Activated naive CD4-positive, alpha-beta T cell treated with anti-CD3 and anti-CD28 coated beads for 36 hours (primary cell): ENCODE measurements around the gene GSTM2. TPM values are rescaled to one million over a fixed set of nuclear protein-coding genes. Genes with fewer than 3 reads are reported as not detected.
"Not testable (repeated sequence)": the region's sequence is repeated elsewhere in the genome, so short reads cannot be mapped to it uniquely, and the experiment has no call there.

Experiments
- CTCF ChIA-PET: fragments of 350-600 bp; sonication (Branson Sonifier 250); formaldehyde crosslinking; loops from one replicate; lab custom pipeline; 2021; ENCODE audit warnings: antibody characterized with exemption; lab: Charles Lee
- DNase-seq: peaks from one replicate; pipeline ENCODE4 v3.0.0-alpha.2; 2020
- H3K27ac Mint-ChIP-seq: one replicate; pipeline ENCODE4 v1.8.0; 2021; ENCODE audit warnings: mild to moderate bottlenecking, mixed read lengths
- H3K27me3 Mint-ChIP-seq: one replicate; pipeline ENCODE4 v1.8.0; 2021; ENCODE audit warnings: low read depth, mixed read lengths
- H3K36me3 Mint-ChIP-seq: one replicate; pipeline ENCODE4 v1.8.0; 2021; ENCODE audit warnings: low read depth, mixed read lengths
- H3K4me1 Mint-ChIP-seq: one replicate; pipeline ENCODE4 v1.8.0; 2021; ENCODE audit warnings: low read depth, mixed read lengths
- H3K4me3 Mint-ChIP-seq: one replicate; pipeline ENCODE4 v1.8.0; 2021; ENCODE audit warnings: mild to moderate bottlenecking, moderate library complexity, mixed read lengths
- H3K9me3 Mint-ChIP-seq: one replicate; pipeline ENCODE4 v1.8.0; 2021; ENCODE audit warnings: mixed read lengths
- intact Hi-C: fragments of 100-400 bp; cut with micrococcal nuclease; formaldehyde crosslinking; loops from one replicate; pipeline ENCODE4 v1.15.1; 2023
- total RNA-seq, 2 experiments: library from RNA; stranded (reverse); gene quantifications; one replicate each; pipeline ENCODE4 v1.2.3, GENCODE V29; 2021

GSTM2 gene
- total RNA-seq, 2 experiments from 2014 or later, result 14.2 to 14.3 TPM

- peaks cover 7% of the 10 kb centered on the region for H3K27me3 Mint-ChIP-seq
- no peak for DNase-seq
- no peak overlapping the region for H3K27ac Mint-ChIP-seq
- CTCF ChIA-PET, result interaction anchor here (0.6 to 4.5 kb wide), 3 partner anchors 17 to 391 kb away, joined by 4 to 27 read pairs (median 6); no protein-coding TSS in a partner anchor
- intact Hi-C loops, result no loop called here
- H3K4me3 Mint-ChIP-seq, result peak overlapping the region; percentile 26
- peaks cover 15% of the 10 kb centered on the region for H3K4me1 Mint-ChIP-seq
- no peaks in the 10 kb centered on the region for H3K9me3 Mint-ChIP-seq
- H3K36me3 Mint-ChIP-seq, result no peaks in the 10 kb centered on the region
Measured at GRCh38 chr1:109657395-109657794, 10.5 kb upstream of the GSTM2 start.

GRCh38 chr1:109657970-109658369, 9.9 kb upstream of the GSTM2 start:
- H3K27me3 Mint-ChIP-seq, result peaks cover 7% of the 10 kb centered on the region
- H3K4me1 Mint-ChIP-seq, result peaks cover 15% of the 10 kb centered on the region
- DNase-seq, result no peak
- no peaks in the 10 kb centered on the region for H3K9me3 Mint-ChIP-seq
- H3K36me3 Mint-ChIP-seq, result no peaks in the 10 kb centered on the region
- H3K27ac Mint-ChIP-seq, result no peak overlapping the region
- intact Hi-C loops, result no loop called here
- no peak overlapping the region for H3K4me3 Mint-ChIP-seq
- CTCF ChIA-PET, result interaction anchor here (4.5 kb wide), 1 partner anchor 18 kb away, joined by 27 read pairs; no protein-coding TSS in a partner anchor

- H3K4me3 Mint-ChIP-seq, result no peak overlapping the region
- H3K9me3 Mint-ChIP-seq, result no peaks in the 10 kb centered on the region
- intact Hi-C loops, result no loop called here
- DNase-seq, result no peak
- H3K4me1 Mint-ChIP-seq, result peaks cover 15% of the 10 kb centered on the region
- CTCF ChIA-PET, result interaction anchor here (4.5 kb wide), 1 partner anchor 18 kb away, joined by 27 read pairs; no protein-coding TSS in a partner anchor
- H3K36me3 Mint-ChIP-seq, result no peaks in the 10 kb centered on the region
- no peak overlapping the region for H3K27ac Mint-ChIP-seq
- peaks cover 7% of the 10 kb centered on the region for H3K27me3 Mint-ChIP-seq
Measured at GRCh38 chr1:109658533-109659042, 9.3 kb upstream of the GSTM2 start.

- Mint-ChIP-seq H3K9me3 (no peaks in the 10 kb centered on the region), H3K4me1 (peaks cover 15% of the 10 kb centered on the region), H3K36me3 (no peaks in the 10 kb centered on the region), H3K27ac (no peak overlapping the region), H3K27me3 (peaks cover 7% of the 10 kb centered on the region), H3K4me3 (no peak overlapping the region)
- CTCF ChIA-PET, result interaction anchor here (3.6 kb wide), 1 partner anchor 19 kb away, joined by 20 read pairs; no protein-coding TSS in a partner anchor
- no peak for DNase-seq
- intact Hi-C loops, result no loop called here
Measured at GRCh38 chr1:109659145-109659544, 8.7 kb upstream of the GSTM2 start.

GRCh38 chr1:109659997-109660690, 7.7 kb upstream of the GSTM2 start:
- no peaks in the 10 kb centered on the region for H3K27me3 Mint-ChIP-seq
- H3K4me3 Mint-ChIP-seq, result no peak overlapping the region
- peaks cover 10% of the 10 kb centered on the region for H3K4me1 Mint-ChIP-seq
- H3K9me3 Mint-ChIP-seq, result no peaks in the 10 kb centered on the region
- intact Hi-C loops, result no loop called here
- no peak overlapping the region for H3K27ac Mint-ChIP-seq
- H3K36me3 Mint-ChIP-seq, result no peaks in the 10 kb centered on the region
- CTCF ChIA-PET, result interaction anchor here (1.0 to 3.6 kb wide), 2 partner anchors 20 to 325 kb away, joined by 3 to 20 read pairs; partner anchors contain the start of gene AHCYL1
- DNase-seq, result no peak

GRCh38 chr1:109660691-109661026, 7.2 kb upstream of the GSTM2 start:
- H3K27me3 Mint-ChIP-seq, H3K27ac Mint-ChIP-seq, H3K4me3 Mint-ChIP-seq, DNase-seq, intact Hi-C loops, H3K9me3 Mint-ChIP-seq, H3K36me3 Mint-ChIP-seq, H3K4me1 Mint-ChIP-seq: not testable (repeated sequence)
- CTCF ChIA-PET, result interaction anchor here (3.6 kb wide), 1 partner anchor 21 kb away, joined by 20 read pairs; no protein-coding TSS in a partner anchor

- Mint-ChIP-seq H3K9me3 (no peaks in the 10 kb centered on the region), H3K4me1 (peaks cover 3% of the 10 kb centered on the region), H3K27me3 (no peaks in the 10 kb centered on the region), H3K36me3 (no peaks in the 10 kb centered on the region), H3K4me3 (no peak overlapping the region), H3K27ac (no peak overlapping the region)
- CTCF ChIA-PET, result interaction anchor here (1.3 to 3.6 kb wide), 2 partner anchors 10 to 22 kb away, joined by 3 to 20 read pairs; no protein-coding TSS in a partner anchor
- DNase-seq, result no peak
- intact Hi-C loops, result no loop called here
Measured at GRCh38 chr1:109661391-109661790, 6.5 kb upstream of the GSTM2 start.

GRCh38 chr1:109664671-109665070, 3.2 kb upstream of the GSTM2 start:
- H3K4me3 Mint-ChIP-seq, result no peak overlapping the region
- H3K27ac Mint-ChIP-seq, result no peak overlapping the region
- CTCF ChIA-PET, result no interaction called here
- DNase-seq, result no peak
- no peaks in the 10 kb centered on the region for H3K36me3 Mint-ChIP-seq
- no peaks in the 10 kb centered on the region for H3K27me3 Mint-ChIP-seq
- no peaks in the 10 kb centered on the region for H3K9me3 Mint-ChIP-seq
- intact Hi-C loops, result no loop called here
- peaks cover 15% of the 10 kb centered on the region for H3K4me1 Mint-ChIP-seq

- H3K27me3 Mint-ChIP-seq, result no peaks in the 10 kb centered on the region
- CTCF ChIA-PET, result interaction anchor here (1.0 to 1.3 kb wide), 2 partner anchors 12 to 28 kb away, joined by 3 read pairs; partner anchors contain the start of gene GSTM4
- no peak for DNase-seq
Measured at GRCh38 chr1:109668123-109668775, 392 bp downstream of the GSTM2 start.

GRCh38 chr1:109669246-109669948, 1.5 kb downstream of the GSTM2 start:
- intact Hi-C loops, result no loop called here
- DNase-seq, result peak; percentile 12
- CTCF ChIA-PET, result interaction anchor here (0.6 to 2.2 kb wide), 2 partner anchors 29 to 336 kb away, joined by 3 to 13 read pairs; no protein-coding TSS in a partner anchor
- Mint-ChIP-seq H3K9me3 (no peaks in the 10 kb centered on the region), H3K4me3 (no peak overlapping the region), H3K4me1 (peaks cover 17% of the 10 kb centered on the region), H3K36me3 (no peaks in the 10 kb centered on the region), H3K27ac (no peak overlapping the region), H3K27me3 (no peaks in the 10 kb centered on the region)

More at GRCh38 chr1:109668123-109668775, 392 bp downstream of the GSTM2 start:
- H3K4me1 Mint-ChIP-seq, result peaks cover 17% of the 10 kb centered on the region
- H3K9me3 Mint-ChIP-seq, result no peaks in the 10 kb centered on the region
- no peaks in the 10 kb centered on the region for H3K36me3 Mint-ChIP-seq
- H3K4me3 Mint-ChIP-seq, result peak overlapping the region; percentile 68
- no peak overlapping the region for H3K27ac Mint-ChIP-seq
- intact Hi-C loops, result no loop called here

GRCh38 chr1:109669949-109670302, 2.1 kb downstream of the GSTM2 start:
- intact Hi-C loops, H3K9me3 Mint-ChIP-seq, H3K4me3 Mint-ChIP-seq, H3K27me3 Mint-ChIP-seq, DNase-seq, H3K27ac Mint-ChIP-seq, H3K36me3 Mint-ChIP-seq: not testable (repeated sequence)
- CTCF ChIA-PET, result interaction anchor here (0.6 to 2.2 kb wide), 3 partner anchors 30 to 336 kb away, joined by 3 to 13 read pairs (median 5); partner anchors contain the start of gene AHCYL1
- H3K4me1 Mint-ChIP-seq, result peaks cover 17% of the 10 kb centered on the region

GRCh38 chr1:109671067-109671466, 3.2 kb downstream of the GSTM2 start:
- Mint-ChIP-seq H3K27ac (no peak overlapping the region), H3K4me3 (no peak overlapping the region), H3K36me3 (no peaks in the 10 kb centered on the region), H3K9me3 (no peaks in the 10 kb centered on the region), H3K4me1 (peaks cover 17% of the 10 kb centered on the region), H3K27me3 (no peaks in the 10 kb centered on the region)
- no peak for DNase-seq
- CTCF ChIA-PET, result interaction anchor here (0.6 to 2.2 kb wide), 5 partner anchors 10 to 314 kb away, joined by 3 to 13 read pairs (median 5); partner anchors contain the start of gene AHCYL1
- intact Hi-C loops, result no loop called here
